Esophagus muscularis mucosa (tissue), 4 donors: ENCODE data around the gene MT1F. TPM values are rescaled to one million over a fixed set of nuclear protein-coding genes. Genes with fewer than 3 reads are reported as not detected.

Experiments
- DNase-seq: peaks from one replicate; pipeline ENCODE4 v3.0.0-alpha.2; 2017; ENCODE audit errors: extremely low spot score
- H3K27ac ChIP-seq, 4 donors: fragments of 200-600 bp; sonication (generic); replicated peaks in 1 of 4; 1 replicate in 3 of 4; 2 replicates in 1 of 4; pipeline ENCODE4 v1.5.1; 2016 to 2019; ENCODE audit warnings: mild to moderate bottlenecking in 1 of 4
- H3K27me3 ChIP-seq, 4 donors: fragments of 200-600 bp; sonication (generic); one replicate each; pipeline versions ENCODE4 v1.5.1 to v1.6.0; 2016 to 2019
- H3K36me3 ChIP-seq, 4 donors: fragments of 200-600 bp; sonication (generic); one replicate each; pipeline ENCODE4 v1.5.1; 2016 to 2019
- H3K4me1 ChIP-seq, 4 donors: fragments of 200-600 bp; sonication (generic); one replicate each; pipeline ENCODE4 v1.5.1; 2016 to 2019
- H3K4me3 ChIP-seq, 4 donors: fragments of 200-600 bp; sonication (generic); 1 replicate in 2 of 4; 2 replicates in 2 of 4; pipeline ENCODE4 v1.5.1; 2016 to 2019; ENCODE audit warnings: mild to moderate bottlenecking in 4 of 4, moderate library complexity in 1 of 4
- H3K9me3 ChIP-seq, 4 donors: fragments of 200-600 bp; sonication (generic); 1 replicate in 3 of 4; 2 replicates in 1 of 4; pipeline ENCODE4 v1.5.1; 2016 to 2019
- EP300 ChIP-seq: sonication (generic); formaldehyde crosslinking; IDR thresholded peaks from one replicate; pipeline ENCODE4 v1.6.1; 2017; ENCODE audit warnings: antibody characterized with exemption
- POLR2A ChIP-seq: fragments of 450-650 bp; IDR thresholded peaks from one replicate; pipeline ENCODE4 v1.6.1; 2017; ENCODE audit warnings: antibody characterized with exemption, moderate library complexity, mild to moderate bottlenecking, low read depth
- POLR2AphosphoS5 ChIP-seq, 2 donors: sonication (generic); formaldehyde crosslinking; IDR thresholded peaks; one replicate each; pipeline ENCODE4 v1.6.1; 2017; ENCODE audit warnings: antibody characterized with exemption in 2 of 2
- WGBS: methylation state at CpG from one replicate; pipeline ENCODE4 v1.1.5; 2018; 5-methylcytosine and 5-hydroxymethylcytosine counted together
- intact Hi-C: fragments of 100-400 bp; cut with DNase I; formaldehyde crosslinking; loops from one replicate; pipeline ENCODE4 v1.15.1; 2023
- total RNA-seq, 4 donors: library from RNA; depleted of rRNA; stranded (reverse); fragments of >200 nt; gene quantifications; one replicate each; pipeline versions ENCODE4 v1.1.0 to v1.2.1, GENCODE V29; 2016
- TF ChIP-seq, protein P1 (sequence below), 3 experiments: fragments of 200-600 bp in 2 of 3; fragments of 450-650 bp in 1 of 3; sonication (generic) in 2 of 3; IDR thresholded peaks; one replicate each; pipeline ENCODE4 v1.5.1; 2017 to 2019; ENCODE audit warnings: antibody characterized with exemption in 3 of 3, mild to moderate bottlenecking in 2 of 3, moderate library complexity in 1 of 3

The MT1F gene
- total RNA-seq, 4 donors from 2014 or later, result 2.1 to 7.1 (median 5.0) TPM

DNA sequence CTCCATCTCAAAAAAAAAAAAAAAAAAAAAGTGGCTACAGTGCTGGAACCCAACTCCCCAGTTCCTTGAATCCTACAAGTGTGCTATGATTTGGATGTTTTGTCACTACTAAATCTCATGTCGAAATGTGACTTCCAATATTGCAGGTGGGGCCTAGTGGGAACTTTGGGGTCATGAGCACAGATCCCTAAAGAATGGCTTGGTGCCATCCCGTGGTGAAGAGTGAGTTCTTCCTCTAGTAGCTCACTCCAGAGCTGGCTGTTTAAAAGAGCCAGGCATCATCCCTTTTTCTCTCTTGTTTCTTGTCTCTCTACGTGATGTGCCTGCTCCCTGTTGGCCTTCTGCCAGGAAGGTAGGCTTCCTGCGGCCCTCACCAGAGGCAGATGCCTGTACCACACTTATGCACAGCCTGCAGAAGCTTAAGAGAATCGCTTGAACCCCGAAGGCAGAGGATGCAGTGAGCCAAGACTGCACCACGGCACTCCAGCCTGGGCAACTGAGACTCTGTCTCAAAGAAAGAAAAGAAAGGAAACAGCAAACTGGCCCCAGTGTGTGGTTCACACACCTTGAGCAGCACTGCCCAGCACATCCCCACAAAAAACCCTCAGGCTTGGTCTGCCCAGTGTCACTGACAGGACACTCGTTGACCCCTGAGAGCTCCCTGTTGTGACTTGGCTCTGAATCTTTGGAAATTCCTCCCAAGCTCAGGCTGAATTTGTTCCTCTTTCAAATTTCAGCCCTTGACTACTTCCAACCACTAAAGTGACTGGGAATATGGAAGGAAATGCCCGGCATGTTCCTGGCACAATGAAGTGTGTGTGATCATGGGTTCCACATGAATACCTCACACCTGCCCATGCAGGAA, 29.0 kb upstream of the MT1F start:
- no peak overlapping the region for H3K4me3 ChIP-seq
- no peaks in the 10 kb centered on the region for H3K36me3 ChIP-seq
- WGBS, result 78% methylated on average over 9 of the region's 9 CpGs
- H3K27me3 ChIP-seq, result peaks cover 0 to 16% (median 0%) of the 10 kb centered on the region in 4 donors
- intact Hi-C loops, result loop anchor here (10.0 kb wide), 1 partner anchor 204 kb away; the partner anchor contains the start of gene AMFR
- DNase-seq, result no peak
- TF ChIP-seq POLR2A, result no peak
- peaks cover 16 to 57% (median 47%) of the 10 kb centered on the region in 4 donors for H3K4me1 ChIP-seq
- peak overlapping the region in 3 of 4 donors; percentile 38 to 94 (median 92) for H3K27ac ChIP-seq
- no peaks in the 10 kb centered on the region for H3K9me3 ChIP-seq

DNA sequence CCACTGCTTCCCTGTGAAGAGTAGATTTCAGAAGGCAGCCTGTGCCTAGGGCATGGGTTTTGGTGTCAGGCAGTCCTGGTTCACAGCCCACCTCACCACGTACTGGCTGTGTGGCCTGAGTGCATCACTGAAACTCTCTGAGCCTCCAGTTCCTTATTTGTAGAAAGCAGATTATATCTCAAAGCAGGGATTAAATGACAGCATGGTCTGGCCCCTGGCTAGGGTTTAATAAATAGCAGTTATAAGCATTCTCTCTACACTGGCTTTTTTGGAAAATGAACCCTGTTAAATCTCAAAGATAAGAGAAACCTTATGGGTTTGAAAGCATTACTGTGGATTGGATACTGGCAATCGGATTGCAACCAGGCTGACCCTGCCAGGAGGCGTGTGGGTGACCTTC, 28.2 kb upstream of the MT1F start:
- intact Hi-C loops, result loop anchor here (10.0 kb wide), 1 partner anchor 205 kb away; the partner anchor contains the start of gene AMFR
- no peak for DNase-seq
- Histone ChIP-seq H3K9me3 (no peaks in the 10 kb centered on the region), H3K27me3 (peaks cover 0 to 23% (median 0%) of the 10 kb centered on the region in 4 donors), H3K27ac (peak overlapping the region in 3 of 4 donors; percentile 8 to 38 (median 25)), H3K4me1 (peaks cover 16 to 57% (median 48%) of the 10 kb centered on the region in 4 donors), H3K36me3 (no peaks in the 10 kb centered on the region), H3K4me3 (no peak overlapping the region)
- TF ChIP-seq, protein P1, sequence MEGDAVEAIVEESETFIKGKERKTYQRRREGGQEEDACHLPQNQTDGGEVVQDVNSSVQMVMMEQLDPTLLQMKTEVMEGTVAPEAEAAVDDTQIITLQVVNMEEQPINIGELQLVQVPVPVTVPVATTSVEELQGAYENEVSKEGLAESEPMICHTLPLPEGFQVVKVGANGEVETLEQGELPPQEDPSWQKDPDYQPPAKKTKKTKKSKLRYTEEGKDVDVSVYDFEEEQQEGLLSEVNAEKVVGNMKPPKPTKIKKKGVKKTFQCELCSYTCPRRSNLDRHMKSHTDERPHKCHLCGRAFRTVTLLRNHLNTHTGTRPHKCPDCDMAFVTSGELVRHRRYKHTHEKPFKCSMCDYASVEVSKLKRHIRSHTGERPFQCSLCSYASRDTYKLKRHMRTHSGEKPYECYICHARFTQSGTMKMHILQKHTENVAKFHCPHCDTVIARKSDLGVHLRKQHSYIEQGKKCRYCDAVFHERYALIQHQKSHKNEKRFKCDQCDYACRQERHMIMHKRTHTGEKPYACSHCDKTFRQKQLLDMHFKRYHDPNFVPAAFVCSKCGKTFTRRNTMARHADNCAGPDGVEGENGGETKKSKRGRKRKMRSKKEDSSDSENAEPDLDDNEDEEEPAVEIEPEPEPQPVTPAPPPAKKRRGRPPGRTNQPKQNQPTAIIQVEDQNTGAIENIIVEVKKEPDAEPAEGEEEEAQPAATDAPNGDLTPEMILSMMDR (IDR thresholded peaks at IDR 0.05), result no peak
- no peak for TF ChIP-seq EP300
- TF ChIP-seq POLR2A, result no peak
- TF ChIP-seq POLR2AphosphoS5 (IDR thresholded peaks at IDR 0.05), result no peak
- 97% methylated on average over 3 of the region's 3 CpGs for WGBS

DNA sequence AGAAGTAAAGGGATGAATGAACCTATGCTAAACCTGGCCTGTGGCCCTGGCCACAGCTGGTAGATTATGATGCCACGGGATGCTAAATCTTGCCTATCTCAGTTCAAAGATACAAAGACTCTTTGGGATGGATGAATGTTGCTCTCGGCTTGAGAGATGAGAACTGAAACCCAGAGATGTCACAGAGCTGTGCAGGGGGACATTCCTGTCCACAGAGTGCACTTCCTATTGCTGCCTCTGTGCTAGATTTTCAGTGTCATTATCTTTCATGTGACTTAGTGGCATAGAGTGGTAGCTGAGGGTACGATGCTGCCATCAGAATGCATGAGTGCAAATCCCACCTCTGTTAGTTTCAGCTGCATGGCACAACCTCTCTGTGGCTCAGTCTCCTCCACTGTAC, 27.6 kb upstream of the MT1F start:
- no peaks in the 10 kb centered on the region for H3K9me3 ChIP-seq
- H3K4me3 ChIP-seq, result no peak overlapping the region
- H3K36me3 ChIP-seq, result no peaks in the 10 kb centered on the region
- H3K27me3 ChIP-seq, result peaks cover 0 to 29% (median 3%) of the 10 kb centered on the region in 4 donors
- peaks cover 13 to 58% (median 50%) of the 10 kb centered on the region in 4 donors for H3K4me1 ChIP-seq
- WGBS, result 92% methylated on average over 3 of the region's 3 CpGs
- intact Hi-C loops, result no loop called here
- DNase-seq, result no peak
- TF ChIP-seq POLR2AphosphoS5 (IDR thresholded peaks at IDR 0.05) (no peak), POLR2A (no peak), EP300 (no peak)
- TF ChIP-seq, protein P1 (IDR thresholded peaks at IDR 0.05), result no peak
- H3K27ac ChIP-seq, result no peak overlapping the region

DNA sequence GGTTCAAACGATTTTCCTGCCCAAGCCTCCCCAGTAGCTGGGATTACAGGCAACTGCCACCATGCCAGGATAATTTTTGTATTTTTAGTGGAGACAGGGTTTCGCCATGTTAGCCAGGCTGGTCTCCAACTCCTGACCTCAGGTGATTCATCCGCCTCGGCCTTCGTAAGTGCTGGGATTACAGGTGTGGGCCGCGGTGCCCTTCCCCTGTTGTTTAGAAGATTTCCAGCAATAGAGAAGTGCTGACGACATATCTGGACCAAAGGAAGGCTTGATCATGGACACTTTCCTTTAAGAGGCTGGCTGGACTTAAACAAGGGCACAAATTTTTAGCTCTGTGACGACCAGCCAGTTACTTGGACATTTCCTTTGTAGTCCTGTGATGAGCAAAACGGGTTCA, 26.6 kb upstream of the MT1F start:
- Histone ChIP-seq H3K9me3 (no peaks in the 10 kb centered on the region), H3K27ac (peak overlapping the region; percentile 67 to 82 (median 74)), H3K27me3 (peaks cover 0 to 40% (median 9%) of the 10 kb centered on the region in 4 donors), H3K4me1 (peaks cover 17 to 62% (median 48%) of the 10 kb centered on the region in 4 donors), H3K36me3 (no peaks in the 10 kb centered on the region), H3K4me3 (no peak overlapping the region)
- WGBS, result 92% methylated on average over 10 of the region's 10 CpGs
- intact Hi-C loops, result no loop called here
- no peak for DNase-seq
- TF ChIP-seq POLR2A (no peak), EP300 (no peak), POLR2AphosphoS5 (IDR thresholded peaks at IDR 0.05) (no peak)
- TF ChIP-seq, protein P1 (IDR thresholded peaks at IDR 0.05), result no peak

DNA sequence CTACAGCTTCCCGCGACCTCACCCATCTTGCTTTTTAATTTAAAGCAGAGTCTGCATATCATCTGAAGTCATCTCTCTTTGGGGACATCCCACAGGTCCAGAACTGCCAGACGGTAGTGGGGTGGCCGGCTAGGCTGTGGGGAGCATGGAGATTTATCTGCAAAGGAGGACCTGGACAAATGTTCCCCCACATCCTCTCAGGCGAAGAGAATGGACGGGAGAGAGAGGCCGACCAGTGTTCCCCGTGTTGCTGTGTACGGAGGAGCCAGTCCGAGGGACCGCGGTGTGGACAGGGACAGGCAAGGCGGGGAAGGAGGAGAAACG, 26.0 kb upstream of the MT1F start:
- Histone ChIP-seq H3K4me3 (peak overlapping the region; percentile 57 to 66 (median 60)), H3K27me3 (peaks cover 0 to 45% (median 11%) of the 10 kb centered on the region in 4 donors), H3K27ac (peak overlapping the region; percentile 67 to 82 (median 74)), H3K36me3 (no peaks in the 10 kb centered on the region), H3K9me3 (no peaks in the 10 kb centered on the region), H3K4me1 (peaks cover 11 to 57% (median 43%) of the 10 kb centered on the region in 4 donors)
- no peak for DNase-seq
- TF ChIP-seq, protein P1 (IDR thresholded peaks at IDR 0.05), result no peak
- TF ChIP-seq POLR2A, result no peak
- no peak for TF ChIP-seq EP300
- no peak for TF ChIP-seq POLR2AphosphoS5 (IDR thresholded peaks at IDR 0.05)
- 28% methylated on average over 14 of the region's 14 CpGs for WGBS
- intact Hi-C loops, result no loop called here
